Loucy (cell line): Measurements from ENCODE around the gene EHBP1L1.

Source experiments
- CTCF ChIP-seq: fragments of 200-600 bp; sonication (generic); conservative IDR thresholded peaks from 2 replicates; pipeline ENCODE4 v1.5.1; 2014; ENCODE audit warnings: mild to moderate bottlenecking, antibody characterized with exemption, low read length
- EZH2phosphoT487 ChIP-seq: fragments of 200-600 bp; IDR thresholded peaks from 2 replicates; pipeline ENCODE4 v1.6.1; 2018; ENCODE audit warnings: antibody characterized with exemption, mild to moderate bottlenecking, moderate library complexity, borderline replicate concordance

DNA sequence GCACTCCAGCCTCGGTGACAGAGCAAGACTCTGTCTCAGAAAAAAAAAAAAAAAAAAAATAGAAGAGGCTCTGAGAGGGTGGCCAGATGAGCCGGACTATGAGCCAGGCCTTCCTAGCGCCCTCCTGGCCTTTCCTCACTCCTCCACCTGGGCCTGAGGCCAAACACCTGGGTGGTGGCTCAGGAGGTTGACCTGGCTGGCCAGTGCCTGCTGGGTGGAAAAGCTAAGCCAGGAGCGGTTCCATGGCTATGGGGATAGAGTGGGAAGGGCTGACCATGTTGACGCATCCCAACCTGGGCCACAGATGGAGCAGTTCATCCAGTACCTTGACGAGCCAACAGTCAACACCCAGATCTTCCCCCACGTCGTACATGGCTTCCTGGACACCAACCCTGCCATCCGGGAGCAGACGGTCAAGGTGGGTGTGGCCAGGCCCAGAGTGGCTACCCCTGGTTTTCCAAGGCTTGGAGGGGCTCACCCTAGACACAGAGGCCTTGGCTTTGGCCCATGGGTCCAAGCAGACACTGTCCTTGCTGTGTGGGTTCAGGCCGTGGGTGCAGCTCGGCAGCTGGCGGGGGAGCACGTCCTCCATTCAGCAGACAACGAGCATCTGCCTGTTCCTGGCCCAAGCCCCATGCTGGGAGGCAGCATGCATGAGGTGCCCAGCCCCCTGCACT lies 43.3 kb upstream of the EHBP1L1 start:
- TF ChIP-seq EZH2phosphoT487 (no peak), CTCF (no peak)
